Measurements from ENCODE around the gene FOXK2. TPM values are rescaled to one million over a fixed set of nuclear protein-coding genes. Genes with fewer than 3 reads are reported as not detected.

FOXK2 gene
- total RNA-seq, 4 donors from 2014 or later, result 27.0 to 51.6 (median 45.3) TPM

- Histone ChIP-seq H3K4me3 (no peak overlapping the region), H3K27me3 (no peaks in the 10 kb centered on the region), H3K27ac (replicated peaks in 1 of 4) (no peak overlapping the region), H3K9me3 (no peaks in the 10 kb centered on the region), H3K36me3 (peaks cover 0 to 64% (median 47%) of the 10 kb centered on the region in 4 donors), H3K4me1 (peaks cover 5 to 15% (median 8%) of the 10 kb centered on the region in 4 donors)
- 64% methylated on average over 5 of the region's 5 CpGs for WGBS
- TF ChIP-seq POLR2AphosphoS5 (IDR thresholded peaks at IDR 0.05) (no peak), POLR2A (IDR thresholded peaks at IDR 0.05; ENCODE audit: low read depth) (no peak), EP300 (IDR thresholded peaks at IDR 0.05) (no peak), CTCF (IDR thresholded peaks at IDR 0.05) (no peak)
- DNase-seq (ENCODE audit: extremely low spot score), result no peak
- intact Hi-C loops (cut with DNase I), result no loop called here
These were observed 89.3 kb downstream of the FOXK2 start for GRCh38 chr17:82608816-82609215.

GRCh38 chr17:82609655-82610054, 90.1 kb downstream of the FOXK2 start:
- H3K9me3 ChIP-seq, result no peaks in the 10 kb centered on the region
- peaks cover 2 to 64% (median 46%) of the 10 kb centered on the region in 4 donors for H3K36me3 ChIP-seq
- H3K4me3 ChIP-seq, result no peak overlapping the region
- peaks cover 5 to 10% (median 7%) of the 10 kb centered on the region in 4 donors for H3K4me1 ChIP-seq
- intact Hi-C loops (cut with DNase I), result no loop called here
- H3K27me3 ChIP-seq, result no peaks in the 10 kb centered on the region
- TF ChIP-seq CTCF (IDR thresholded peaks at IDR 0.05), result no peak
- no peak for TF ChIP-seq EP300 (IDR thresholded peaks at IDR 0.05)
- no peak for TF ChIP-seq POLR2A (IDR thresholded peaks at IDR 0.05; ENCODE audit: low read depth)
- TF ChIP-seq POLR2AphosphoS5 (IDR thresholded peaks at IDR 0.05), result no peak
- no peak for DNase-seq (ENCODE audit: extremely low spot score)
- 87% methylated on average over 4 of the region's 4 CpGs for WGBS
- H3K27ac ChIP-seq (replicated peaks in 1 of 4), result no peak overlapping the region

- TF ChIP-seq POLR2AphosphoS5 (IDR thresholded peaks at IDR 0.05), result peak in 1 of 2 donors; percentile 10
- no peak for TF ChIP-seq CTCF (IDR thresholded peaks at IDR 0.05)
- H3K36me3 ChIP-seq, result peaks cover 19 to 65% (median 47%) of the 10 kb centered on the region in 4 donors
- no peak for DNase-seq (ENCODE audit: extremely low spot score)
These were observed 91.9 kb downstream of the FOXK2 start for GRCh38 chr17:82611140-82612058.

GRCh38 chr17:82613283-82614094, 94.0 kb downstream of the FOXK2 start:
- TF ChIP-seq POLR2AphosphoS5 (IDR thresholded peaks at IDR 0.05) (no peak), CTCF (IDR thresholded peaks at IDR 0.05) (no peak), POLR2A (IDR thresholded peaks at IDR 0.05; ENCODE audit: low read depth) (no peak), EP300 (IDR thresholded peaks at IDR 0.05) (no peak)
- Histone ChIP-seq H3K4me3 (no peak overlapping the region), H3K4me1 (peaks cover 5 to 10% (median 7%) of the 10 kb centered on the region in 4 donors), H3K9me3 (no peaks in the 10 kb centered on the region), H3K36me3 (peaks cover 35 to 81% (median 62%) of the 10 kb centered on the region in 4 donors), H3K27ac (replicated peaks in 1 of 4) (no peak overlapping the region), H3K27me3 (no peaks in the 10 kb centered on the region)
- DNase-seq (ENCODE audit: extremely low spot score), result no peak
- 95% methylated on average over 22 of the region's 37 CpGs for WGBS
- intact Hi-C loops (cut with DNase I), result no loop called here

More at GRCh38 chr17:82611140-82612058, 91.9 kb downstream of the FOXK2 start:
- H3K4me3 ChIP-seq, result no peak overlapping the region
- intact Hi-C loops (cut with DNase I), result no loop called here
- H3K27ac ChIP-seq (replicated peaks in 1 of 4), result no peak overlapping the region
- H3K4me1 ChIP-seq, result peaks cover 5 to 10% (median 7%) of the 10 kb centered on the region in 4 donors
- H3K9me3 ChIP-seq, result no peaks in the 10 kb centered on the region
- 68% methylated on average over 21 of the region's 21 CpGs for WGBS
- no peaks in the 10 kb centered on the region for H3K27me3 ChIP-seq

Measured in esophagus muscularis mucosa (tissue), 4 donors.